SK-N-MC (cell line): ENCODE results near the gene AP4M1.

Experiments used
- EZH2 ChIP-seq: fragments of 200-600 bp; sonication (generic); IDR thresholded peaks from one replicate; pipeline ENCODE4 v1.6.1; 2017; ENCODE audit warnings: antibody characterized with exemption
- POLR2AphosphoS5 ChIP-seq: IDR thresholded peaks from 2 replicates; pipeline ENCODE4 v1.6.1; 2012; ENCODE audit warnings: mild to moderate bottlenecking, low read depth, low read length, borderline replicate concordance

DNA sequence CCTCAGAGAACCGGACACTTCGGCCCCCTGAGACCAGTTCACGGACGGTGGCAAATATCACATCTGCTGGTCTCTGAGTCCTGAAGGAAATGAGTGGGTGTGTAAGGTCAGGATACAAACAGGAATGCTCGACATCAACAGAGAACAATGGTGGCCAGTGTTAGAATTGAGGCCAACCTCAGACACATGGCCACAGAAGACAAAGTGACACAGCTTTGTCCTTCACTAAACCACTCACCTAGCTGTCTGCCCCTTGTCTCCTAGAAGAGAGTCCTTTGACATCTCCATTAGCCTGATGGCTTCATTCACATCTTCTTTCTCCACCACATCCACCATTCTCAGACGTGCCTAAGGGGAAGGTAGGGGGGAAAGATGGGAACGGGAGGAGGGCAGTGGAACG is 8.4 kb upstream of the AP4M1 start:
- TF ChIP-seq POLR2AphosphoS5 = no peak; the same call in 1 of the 2 replicates
- TF ChIP-seq EZH2 = no peak
